Right atrium auricular region (tissue), 2 donors: ENCODE data around the gene ASB13. TPM values are rescaled to one million over a fixed set of nuclear protein-coding genes. Genes with fewer than 3 reads are reported as not detected.

Source experiments
- DNase-seq: peaks from one replicate; pipeline ENCODE4 v3.0.0-alpha.2; 2019; ENCODE audit warnings: low spot score
- H3K27ac ChIP-seq, 2 donors: fragments of 200-600 bp; sonication (generic); 1 replicate in 1 of 2; 2 replicates in 1 of 2; pipeline ENCODE4 v1.5.1; 2016 to 2019
- H3K27me3 ChIP-seq, 2 donors: fragments of 200-600 bp; sonication (generic); one replicate each; pipeline versions ENCODE4 v1.5.1 to v1.6.0; 2017 to 2019
- H3K36me3 ChIP-seq: fragments of 200-600 bp; sonication (generic); one replicate; pipeline ENCODE4 v1.5.1; 2016
- H3K4me1 ChIP-seq, 2 donors: fragments of 200-600 bp; sonication (generic); one replicate each; pipeline versions ENCODE4 v1.5.1 to v1.6.0; 2017 to 2019
- H3K4me3 ChIP-seq, 2 donors: fragments of 200-600 bp; sonication (generic); 1 replicate in 1 of 2; 2 replicates in 1 of 2; pipeline ENCODE4 v1.5.1; 2017 to 2019; ENCODE audit warnings: mild to moderate bottlenecking in 1 of 2, moderate library complexity in 1 of 2
- H3K9me3 ChIP-seq, 2 donors: fragments of 200-600 bp; sonication (generic); one replicate each; pipeline ENCODE4 v1.5.1; 2019
- CTCF ChIP-seq, 2 donors: fragments of 200-600 bp; sonication (generic); IDR thresholded peaks; one replicate each; pipeline ENCODE4 v1.5.1; 2019; ENCODE audit warnings: antibody characterized with exemption in 2 of 2
- total RNA-seq, 2 donors: library from RNA; depleted of rRNA; stranded (reverse); fragments of >200 nt; gene quantifications; one replicate each; pipeline ENCODE4 v1.1.0, GENCODE V29; 2016

Gene ASB13
- total RNA-seq, 2 donors from 2014 or later = 10.5 to 14.3 TPM

GRCh38 chr10:5609952-5610616 lies 56.3 kb downstream of the ASB13 start:
- H3K4me1 ChIP-seq = peaks cover 0 to 8% of the 10 kb centered on the region in 2 donors
- H3K27me3 ChIP-seq = no peaks in the 10 kb centered on the region
- H3K36me3 ChIP-seq = no peaks in the 10 kb centered on the region
- no peak overlapping the region for H3K4me3 ChIP-seq
- DNase-seq = no peak
- no peak overlapping the region for H3K27ac ChIP-seq
- no peaks in the 10 kb centered on the region for H3K9me3 ChIP-seq
- no peak for TF ChIP-seq CTCF (IDR thresholded peaks at IDR 0.05)

DNA sequence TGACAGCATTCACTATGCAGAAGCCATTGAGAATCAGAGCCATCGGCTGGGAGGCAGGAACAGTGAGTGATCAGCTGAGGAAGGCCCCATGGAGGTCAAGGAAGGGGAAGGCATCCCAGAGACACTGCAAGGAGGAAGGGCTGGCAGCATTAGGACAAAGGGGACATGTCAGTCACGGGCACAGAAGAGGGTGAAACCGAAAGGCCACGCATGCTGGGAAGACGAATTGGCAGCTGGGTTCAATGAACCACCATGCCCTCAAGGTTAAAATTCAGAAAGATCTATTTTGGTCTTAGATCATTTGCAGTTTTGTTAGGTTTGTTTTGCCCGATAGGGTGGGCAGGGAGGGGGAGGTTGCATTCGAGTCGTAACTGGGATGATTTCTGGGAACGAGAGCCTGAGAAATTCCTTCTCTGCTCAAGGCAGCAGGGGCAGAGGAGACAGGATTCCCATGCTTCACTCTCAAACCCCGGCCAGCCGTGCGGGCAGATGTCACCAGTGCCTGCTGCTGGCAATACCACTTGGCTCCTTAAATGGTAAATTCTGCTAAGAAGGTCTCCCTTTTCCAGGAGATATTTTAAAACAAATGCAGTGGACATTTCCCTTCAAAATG lies 57.7 kb downstream of the ASB13 start:
- H3K36me3 ChIP-seq = no peaks in the 10 kb centered on the region
- H3K4me1 ChIP-seq = peaks cover 0 to 3% of the 10 kb centered on the region in 2 donors

GRCh38 chr10:5607594-5607993 lies 58.8 kb downstream of the ASB13 start:
- Histone ChIP-seq H3K9me3 (no peaks in the 10 kb centered on the region), H3K4me1 (no peaks in the 10 kb centered on the region), H3K27me3 (no peaks in the 10 kb centered on the region), H3K4me3 (no peak overlapping the region), H3K27ac (no peak overlapping the region), H3K36me3 (no peaks in the 10 kb centered on the region)
- no peak for TF ChIP-seq CTCF (IDR thresholded peaks at IDR 0.05)
- no peak for DNase-seq

More for the DNA sequence above, 57.7 kb downstream of the ASB13 start:
- no peaks in the 10 kb centered on the region for H3K27me3 ChIP-seq
- TF ChIP-seq CTCF (IDR thresholded peaks at IDR 0.05) = no peak
- H3K4me3 ChIP-seq = no peak overlapping the region
- H3K27ac ChIP-seq = no peak overlapping the region
- no peaks in the 10 kb centered on the region for H3K9me3 ChIP-seq
- DNase-seq = no peak

DNA sequence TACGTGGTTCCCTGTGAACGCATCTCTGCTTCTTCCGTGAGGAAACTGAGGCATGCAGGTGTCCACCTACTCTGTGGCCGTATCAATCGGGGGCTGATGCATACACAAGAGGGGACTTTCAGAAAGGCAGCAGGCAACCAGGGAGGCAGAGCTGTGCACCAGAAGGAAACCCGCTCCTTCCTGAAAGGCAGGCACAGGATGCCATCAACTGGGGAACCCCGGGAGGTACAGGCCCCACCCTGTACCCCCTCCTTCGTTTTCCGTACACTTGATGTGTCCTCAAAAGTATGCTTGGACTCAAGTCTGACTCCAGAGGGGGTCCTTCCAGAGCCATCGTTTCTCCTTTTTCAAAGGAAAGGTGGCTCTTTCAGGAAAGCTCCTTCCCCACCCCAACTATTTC lies 59.5 kb downstream of the ASB13 start:
- DNase-seq = no peak

DNA sequence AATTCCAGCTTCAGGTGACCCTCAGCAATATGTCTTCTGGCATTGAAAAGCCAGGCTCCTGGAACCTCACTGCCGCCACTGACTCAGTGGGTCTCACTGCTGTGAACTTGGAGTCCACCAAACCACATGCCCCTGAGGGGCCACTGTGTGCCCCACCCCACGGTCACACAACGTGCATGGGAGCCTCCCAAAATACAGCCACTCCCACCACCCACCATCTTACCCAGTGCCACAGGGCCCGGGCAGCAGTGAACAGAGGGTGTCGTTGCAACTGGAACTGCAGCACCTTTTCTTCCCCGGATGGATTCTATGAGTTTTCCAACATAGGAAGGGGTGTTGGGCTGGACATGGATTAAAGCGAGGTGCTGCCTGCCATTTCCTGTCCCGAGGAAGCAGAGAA lies 60.1 kb downstream of the ASB13 start:
- H3K4me3 ChIP-seq = no peak overlapping the region
- H3K27ac ChIP-seq = no peak overlapping the region
- H3K36me3 ChIP-seq = no peaks in the 10 kb centered on the region
- TF ChIP-seq CTCF (IDR thresholded peaks at IDR 0.05) = no peak
- H3K9me3 ChIP-seq = no peaks in the 10 kb centered on the region
- DNase-seq = no peak
- no peaks in the 10 kb centered on the region for H3K27me3 ChIP-seq
- H3K4me1 ChIP-seq = no peaks in the 10 kb centered on the region

More for the DNA sequence above, 59.5 kb downstream of the ASB13 start:
- Histone ChIP-seq H3K4me1 (no peaks in the 10 kb centered on the region), H3K27me3 (no peaks in the 10 kb centered on the region), H3K36me3 (no peaks in the 10 kb centered on the region), H3K4me3 (no peak overlapping the region), H3K27ac (no peak overlapping the region), H3K9me3 (no peaks in the 10 kb centered on the region)
- TF ChIP-seq CTCF (IDR thresholded peaks at IDR 0.05) = no peak
